ENCODE data around the gene CCDC185.

CCDC185 gene

DNA sequence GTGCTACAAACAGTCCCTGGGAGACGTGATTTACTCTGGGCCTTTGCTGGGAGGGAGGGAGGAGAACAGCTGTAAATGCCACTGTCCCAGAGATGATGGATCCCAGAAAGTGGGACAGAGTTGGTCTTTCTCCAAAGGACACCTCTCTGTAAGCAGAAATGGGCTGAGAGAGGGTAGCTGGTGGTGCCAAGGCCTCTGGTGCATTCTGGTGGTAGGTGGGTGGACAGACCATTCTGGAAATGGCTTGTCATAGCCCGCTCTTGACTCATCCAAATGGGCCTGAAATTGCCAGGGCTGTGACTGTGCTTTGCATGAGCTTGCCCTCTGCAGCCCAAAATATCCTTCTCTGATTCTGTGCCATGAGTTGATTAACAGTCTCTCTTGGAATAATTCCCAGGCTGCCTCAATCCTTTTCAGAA, 36.1 kb downstream of the CCDC185 start:
- no peak for ATAC-seq
- no peak for TF ChIP-seq ARNTL (CRISPR knock-in tag; IDR thresholded peaks at IDR 0.05; ENCODE audit: borderline replicate concordance, low read depth)
- no peak for TF ChIP-seq PPARA (CRISPR knock-in tag; IDR thresholded peaks at IDR 0.05; ENCODE audit: borderline replicate concordance)
- TF ChIP-seq ZC3H10 (CRISPR knock-in tag; IDR thresholded peaks at IDR 0.05): no peak
- no peak for TF ChIP-seq ZNF8 (CRISPR knock-in tag; IDR thresholded peaks at IDR 0.05)
- no peak for TF ChIP-seq ZFP3 (CRISPR knock-in tag; IDR thresholded peaks at IDR 0.05)

DNA sequence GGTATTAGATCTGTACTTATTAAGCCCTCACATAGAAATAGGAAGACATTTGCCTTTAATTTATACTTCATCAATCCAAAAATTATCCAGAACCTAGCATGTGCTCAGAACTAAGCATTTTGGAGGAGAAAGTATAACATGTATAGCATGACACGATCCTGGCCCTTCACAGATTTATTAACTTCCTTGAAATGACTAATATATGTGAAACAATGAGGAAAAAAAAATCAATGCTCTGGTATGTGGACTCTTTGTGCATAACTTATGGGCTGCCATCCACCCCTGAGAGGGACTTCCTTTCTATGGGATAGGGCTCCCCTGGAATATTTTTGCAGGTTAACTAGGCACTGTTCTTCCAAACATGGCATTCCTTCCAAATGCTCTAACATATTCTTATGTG, 36.6 kb downstream of the CCDC185 start:
- no peak for TF ChIP-seq ZNF70 (CRISPR knock-in tag; IDR thresholded peaks at IDR 0.05)
- TF ChIP-seq, protein P1, sequence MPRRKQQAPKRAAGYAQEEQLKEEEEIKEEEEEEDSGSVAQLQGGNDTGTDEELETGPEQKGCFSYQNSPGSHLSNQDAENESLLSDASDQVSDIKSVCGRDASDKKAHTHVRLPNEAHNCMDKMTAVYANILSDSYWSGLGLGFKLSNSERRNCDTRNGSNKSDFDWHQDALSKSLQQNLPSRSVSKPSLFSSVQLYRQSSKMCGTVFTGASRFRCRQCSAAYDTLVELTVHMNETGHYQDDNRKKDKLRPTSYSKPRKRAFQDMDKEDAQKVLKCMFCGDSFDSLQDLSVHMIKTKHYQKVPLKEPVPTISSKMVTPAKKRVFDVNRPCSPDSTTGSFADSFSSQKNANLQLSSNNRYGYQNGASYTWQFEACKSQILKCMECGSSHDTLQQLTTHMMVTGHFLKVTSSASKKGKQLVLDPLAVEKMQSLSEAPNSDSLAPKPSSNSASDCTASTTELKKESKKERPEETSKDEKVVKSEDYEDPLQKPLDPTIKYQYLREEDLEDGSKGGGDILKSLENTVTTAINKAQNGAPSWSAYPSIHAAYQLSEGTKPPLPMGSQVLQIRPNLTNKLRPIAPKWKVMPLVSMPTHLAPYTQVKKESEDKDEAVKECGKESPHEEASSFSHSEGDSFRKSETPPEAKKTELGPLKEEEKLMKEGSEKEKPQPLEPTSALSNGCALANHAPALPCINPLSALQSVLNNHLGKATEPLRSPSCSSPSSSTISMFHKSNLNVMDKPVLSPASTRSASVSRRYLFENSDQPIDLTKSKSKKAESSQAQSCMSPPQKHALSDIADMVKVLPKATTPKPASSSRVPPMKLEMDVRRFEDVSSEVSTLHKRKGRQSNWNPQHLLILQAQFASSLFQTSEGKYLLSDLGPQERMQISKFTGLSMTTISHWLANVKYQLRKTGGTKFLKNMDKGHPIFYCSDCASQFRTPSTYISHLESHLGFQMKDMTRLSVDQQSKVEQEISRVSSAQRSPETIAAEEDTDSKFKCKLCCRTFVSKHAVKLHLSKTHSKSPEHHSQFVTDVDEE (CRISPR knock-in tag; IDR thresholded peaks at IDR 0.05): no peak
- TF ChIP-seq, protein P2, sequence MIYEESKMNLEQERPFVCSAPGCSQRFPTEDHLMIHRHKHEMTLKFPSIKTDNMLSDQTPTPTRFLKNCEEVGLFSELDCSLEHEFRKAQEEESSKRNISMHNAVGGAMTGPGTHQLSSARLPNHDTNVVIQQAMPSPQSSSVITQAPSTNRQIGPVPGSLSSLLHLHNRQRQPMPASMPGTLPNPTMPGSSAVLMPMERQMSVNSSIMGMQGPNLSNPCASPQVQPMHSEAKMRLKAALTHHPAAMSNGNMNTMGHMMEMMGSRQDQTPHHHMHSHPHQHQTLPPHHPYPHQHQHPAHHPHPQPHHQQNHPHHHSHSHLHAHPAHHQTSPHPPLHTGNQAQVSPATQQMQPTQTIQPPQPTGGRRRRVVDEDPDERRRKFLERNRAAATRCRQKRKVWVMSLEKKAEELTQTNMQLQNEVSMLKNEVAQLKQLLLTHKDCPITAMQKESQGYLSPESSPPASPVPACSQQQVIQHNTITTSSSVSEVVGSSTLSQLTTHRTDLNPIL (CRISPR knock-in tag; IDR thresholded peaks at IDR 0.05; ENCODE audit: low read depth): no peak
- no peak for TF ChIP-seq CSDC2 (CRISPR knock-in tag; IDR thresholded peaks at IDR 0.05)
- no peak for TF ChIP-seq ESRRG (CRISPR knock-in tag; IDR thresholded peaks at IDR 0.05)
- TF ChIP-seq, protein P3, sequence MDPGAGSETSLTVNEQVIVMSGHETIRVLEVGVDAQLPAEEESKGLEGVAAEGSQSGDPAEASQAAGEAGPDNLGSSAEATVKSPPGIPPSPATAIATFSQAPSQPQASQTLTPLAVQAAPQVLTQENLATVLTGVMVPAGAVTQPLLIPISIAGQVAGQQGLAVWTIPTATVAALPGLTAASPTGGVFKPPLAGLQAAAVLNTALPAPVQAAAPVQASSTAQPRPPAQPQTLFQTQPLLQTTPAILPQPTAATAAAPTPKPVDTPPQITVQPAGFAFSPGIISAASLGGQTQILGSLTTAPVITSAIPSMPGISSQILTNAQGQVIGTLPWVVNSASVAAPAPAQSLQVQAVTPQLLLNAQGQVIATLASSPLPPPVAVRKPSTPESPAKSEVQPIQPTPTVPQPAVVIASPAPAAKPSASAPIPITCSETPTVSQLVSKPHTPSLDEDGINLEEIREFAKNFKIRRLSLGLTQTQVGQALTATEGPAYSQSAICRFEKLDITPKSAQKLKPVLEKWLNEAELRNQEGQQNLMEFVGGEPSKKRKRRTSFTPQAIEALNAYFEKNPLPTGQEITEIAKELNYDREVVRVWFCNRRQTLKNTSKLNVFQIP (CRISPR knock-in tag; IDR thresholded peaks at IDR 0.05; ENCODE audit: borderline replicate concordance, low read depth): no peak
- TF ChIP-seq ZC3H10 (CRISPR knock-in tag; IDR thresholded peaks at IDR 0.05): no peak
- TF ChIP-seq, protein P4, sequence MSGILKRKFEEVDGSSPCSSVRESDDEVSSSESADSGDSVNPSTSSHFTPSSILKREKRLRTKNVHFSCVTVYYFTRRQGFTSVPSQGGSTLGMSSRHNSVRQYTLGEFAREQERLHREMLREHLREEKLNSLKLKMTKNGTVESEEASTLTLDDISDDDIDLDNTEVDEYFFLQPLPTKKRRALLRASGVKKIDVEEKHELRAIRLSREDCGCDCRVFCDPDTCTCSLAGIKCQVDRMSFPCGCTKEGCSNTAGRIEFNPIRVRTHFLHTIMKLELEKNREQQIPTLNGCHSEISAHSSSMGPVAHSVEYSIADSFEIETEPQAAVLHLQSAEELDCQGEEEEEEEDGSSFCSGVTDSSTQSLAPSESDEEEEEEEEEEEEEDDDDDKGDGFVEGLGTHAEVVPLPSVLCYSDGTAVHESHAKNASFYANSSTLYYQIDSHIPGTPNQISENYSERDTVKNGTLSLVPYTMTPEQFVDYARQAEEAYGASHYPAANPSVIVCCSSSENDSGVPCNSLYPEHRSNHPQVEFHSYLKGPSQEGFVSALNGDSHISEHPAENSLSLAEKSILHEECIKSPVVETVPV (CRISPR knock-in tag; IDR thresholded peaks at IDR 0.05): no peak
- TF ChIP-seq ZNF565 (CRISPR knock-in tag; conservative IDR thresholded peaks at IDR 0.05; ENCODE audit: low read depth): no peak
- TF ChIP-seq ISL1 (CRISPR knock-in tag; IDR thresholded peaks at IDR 0.05): no peak
- TF ChIP-seq GLIS3 (CRISPR knock-in tag; IDR thresholded peaks at IDR 0.05): no peak
- no peak for TF ChIP-seq BACH2 (CRISPR knock-in tag; IDR thresholded peaks at IDR 0.05; ENCODE audit: borderline replicate concordance)
- no peak for TF ChIP-seq OSR1 (CRISPR knock-in tag; IDR thresholded peaks at IDR 0.05)
- no peak for TF ChIP-seq ZFP30 (CRISPR knock-in tag; IDR thresholded peaks at IDR 0.05)
- no peak for TF ChIP-seq TOX (CRISPR knock-in tag; IDR thresholded peaks at IDR 0.05; ENCODE audit: borderline replicate concordance)
- TF ChIP-seq ZNF8 (CRISPR knock-in tag; IDR thresholded peaks at IDR 0.05): no peak
- ATAC-seq: no peak

DNA sequence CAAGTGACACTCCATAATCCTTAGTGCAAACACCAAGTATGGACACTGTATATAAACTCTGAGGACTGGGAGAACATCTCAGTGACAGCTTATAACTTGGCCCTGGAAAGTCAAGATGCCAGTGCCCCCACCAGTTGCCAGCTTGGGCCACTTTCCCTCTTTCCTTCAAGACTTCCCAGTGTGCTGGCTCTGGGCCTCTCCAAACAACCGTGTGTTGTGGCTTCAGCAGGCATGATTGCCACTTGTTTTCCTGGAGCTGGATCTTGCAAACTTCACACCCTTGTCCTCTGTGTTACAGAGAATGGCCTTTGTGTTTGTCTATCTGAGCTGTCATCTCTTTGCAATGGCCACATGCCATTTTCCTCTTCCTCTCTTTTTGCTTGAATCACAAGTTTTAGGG, 37.0 kb downstream of the CCDC185 start:
- TF ChIP-seq PPARA (CRISPR knock-in tag; IDR thresholded peaks at IDR 0.05; ENCODE audit: borderline replicate concordance) (no peak), TCF4 (CRISPR knock-in tag; IDR thresholded peaks at IDR 0.05; ENCODE audit: borderline replicate concordance) (no peak), TOX (CRISPR knock-in tag; IDR thresholded peaks at IDR 0.05; ENCODE audit: borderline replicate concordance) (no peak), CSDC2 (CRISPR knock-in tag; IDR thresholded peaks at IDR 0.05) (no peak), OSR1 (CRISPR knock-in tag; IDR thresholded peaks at IDR 0.05) (no peak), BACH2 (CRISPR knock-in tag; IDR thresholded peaks at IDR 0.05; ENCODE audit: borderline replicate concordance) (no peak), ZNF565 (CRISPR knock-in tag; conservative IDR thresholded peaks at IDR 0.05; ENCODE audit: low read depth) (no peak), ZC3H10 (CRISPR knock-in tag; IDR thresholded peaks at IDR 0.05) (no peak), ARNTL (CRISPR knock-in tag; IDR thresholded peaks at IDR 0.05; ENCODE audit: borderline replicate concordance, low read depth) (no peak), SNAI2 (CRISPR knock-in tag; IDR thresholded peaks at IDR 0.05) (no peak)
- TF ChIP-seq, protein P4 (CRISPR knock-in tag; IDR thresholded peaks at IDR 0.05): no peak
- TF ChIP-seq, protein P5, sequence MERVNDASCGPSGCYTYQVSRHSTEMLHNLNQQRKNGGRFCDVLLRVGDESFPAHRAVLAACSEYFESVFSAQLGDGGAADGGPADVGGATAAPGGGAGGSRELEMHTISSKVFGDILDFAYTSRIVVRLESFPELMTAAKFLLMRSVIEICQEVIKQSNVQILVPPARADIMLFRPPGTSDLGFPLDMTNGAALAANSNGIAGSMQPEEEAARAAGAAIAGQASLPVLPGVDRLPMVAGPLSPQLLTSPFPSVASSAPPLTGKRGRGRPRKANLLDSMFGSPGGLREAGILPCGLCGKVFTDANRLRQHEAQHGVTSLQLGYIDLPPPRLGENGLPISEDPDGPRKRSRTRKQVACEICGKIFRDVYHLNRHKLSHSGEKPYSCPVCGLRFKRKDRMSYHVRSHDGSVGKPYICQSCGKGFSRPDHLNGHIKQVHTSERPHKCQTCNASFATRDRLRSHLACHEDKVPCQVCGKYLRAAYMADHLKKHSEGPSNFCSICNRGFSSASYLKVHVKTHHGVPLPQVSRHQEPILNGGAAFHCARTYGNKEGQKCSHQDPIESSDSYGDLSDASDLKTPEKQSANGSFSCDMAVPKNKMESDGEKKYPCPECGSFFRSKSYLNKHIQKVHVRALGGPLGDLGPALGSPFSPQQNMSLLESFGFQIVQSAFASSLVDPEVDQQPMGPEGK (CRISPR knock-in tag; IDR thresholded peaks at IDR 0.05; ENCODE audit: borderline replicate concordance): no peak
- TF ChIP-seq, protein P3 (CRISPR knock-in tag; IDR thresholded peaks at IDR 0.05; ENCODE audit: borderline replicate concordance, low read depth): no peak
- ATAC-seq: no peak
